Hepatocyte (in vitro differentiated cells): ENCODE results near the gene LDLRAD3. TPM values are rescaled to one million over a fixed set of nuclear protein-coding genes. Genes with fewer than 3 reads are reported as not detected.
A peak's percentile ranks its signal among the peaks of the same experiment; 100 is the strongest.

Experiments
- DNase-seq: peaks from one replicate; pipeline ENCODE4 v3.0.0-alpha.2; 2016; ENCODE audit warnings: low spot score
- H2AFZ ChIP-seq: fragments of 200-600 bp; sonication (generic); 2 replicates; pipeline ENCODE4 v1.6.0; 2016; ENCODE audit warnings: antibody characterized with exemption, mild to moderate bottlenecking
- H3K27ac ChIP-seq: fragments of 200-600 bp; sonication (generic); 2 replicates; pipeline ENCODE4 v1.5.1; 2016; ENCODE audit warnings: mild to moderate bottlenecking
- H3K27me3 ChIP-seq: fragments of 200-600 bp; sonication (generic); 2 replicates; pipeline ENCODE4 v1.6.1; 2016
- H3K36me3 ChIP-seq: fragments of 200-600 bp; sonication (generic); replicated peaks from 2 replicates; pipeline ENCODE4 v1.5.1; 2016; ENCODE audit warnings: low read depth; ENCODE audit not compliant: insufficient read depth
- H3K4me1 ChIP-seq: fragments of 200-600 bp; sonication (generic); 2 replicates; pipeline ENCODE4 v1.5.1; 2016; ENCODE audit warnings: mild to moderate bottlenecking, moderate library complexity; ENCODE audit not compliant: insufficient read depth
- H3K4me2 ChIP-seq: fragments of 200-600 bp; sonication (generic); 2 replicates; pipeline ENCODE4 v1.6.0; 2016
- H3K4me3 ChIP-seq: fragments of 200-600 bp; sonication (generic); 2 replicates; pipeline ENCODE4 v1.5.1; 2016; ENCODE audit warnings: mild to moderate bottlenecking
- H3K79me2 ChIP-seq: fragments of 200-600 bp; sonication (generic); 2 replicates; pipeline ENCODE4 v1.6.0; 2017; ENCODE audit warnings: mild to moderate bottlenecking
- H3K9me2 ChIP-seq: fragments of 200-600 bp; sonication (generic); replicated peaks from 2 replicates; pipeline ENCODE4 v1.6.0; 2017; ENCODE audit warnings: mild to moderate bottlenecking; ENCODE audit not compliant: insufficient read depth
- H3K9me3 ChIP-seq: fragments of 200-600 bp; sonication (generic); 2 replicates; pipeline ENCODE4 v1.5.1; 2016; ENCODE audit warnings: low read depth, mild to moderate bottlenecking
- H4K20me1 ChIP-seq: fragments of 200-600 bp; sonication (generic); 2 replicates; pipeline ENCODE4 v1.6.0; 2016; ENCODE audit warnings: mild to moderate bottlenecking; ENCODE audit not compliant: insufficient read depth, poor library complexity, severe bottlenecking
- EZH2 ChIP-seq: fragments of 200-600 bp; sonication (generic); IDR thresholded peaks from 2 replicates; pipeline ENCODE4 v1.6.1; 2016; ENCODE audit warnings: antibody characterized with exemption, mild to moderate bottlenecking, borderline replicate concordance
- EZH2phosphoT487 ChIP-seq: fragments of 200-600 bp; sonication (generic); IDR thresholded peaks from one replicate; pipeline ENCODE4 v1.6.1; 2018; ENCODE audit warnings: antibody characterized with exemption, mild to moderate bottlenecking, low read depth, moderate library complexity; ENCODE audit not compliant: unreplicated experiment, severe bottlenecking
- WGBS: methylation state at CpG from one replicate; pipeline ENCODE4 v1.1.6; 2016; ENCODE audit warnings: low lambda C conversion rate; ENCODE audit errors: missing lambda C conversion rate; 5-methylcytosine and 5-hydroxymethylcytosine counted together
- polyA plus RNA-seq: library from polyadenylated mRNA; unstranded; fragments of >200 nt; fragmentation: Nextera tagmentation; extraction: Ambion mirVana; gene quantifications from 2 replicates; pipeline ENCODE4 v1.2.1, GENCODE V29; 2016
- total RNA-seq: library from RNA; depleted of rRNA; stranded (reverse); fragments of >200 nt; gene quantifications from 2 replicates; pipeline ENCODE4 v1.2.3, GENCODE V29; 2014
- TF ChIP-seq, protein P1 (sequence below): fragments of 200-600 bp; sonication (generic); IDR thresholded peaks from 2 replicates; pipeline ENCODE4 v1.5.1; 2016; ENCODE audit warnings: antibody characterized with exemption, mild to moderate bottlenecking; ENCODE audit not compliant: poor library complexity

The LDLRAD3 gene
- total and polyA plus RNA-seq, 2 experiments from 2014 or later: 12.2 TPM

DNA sequence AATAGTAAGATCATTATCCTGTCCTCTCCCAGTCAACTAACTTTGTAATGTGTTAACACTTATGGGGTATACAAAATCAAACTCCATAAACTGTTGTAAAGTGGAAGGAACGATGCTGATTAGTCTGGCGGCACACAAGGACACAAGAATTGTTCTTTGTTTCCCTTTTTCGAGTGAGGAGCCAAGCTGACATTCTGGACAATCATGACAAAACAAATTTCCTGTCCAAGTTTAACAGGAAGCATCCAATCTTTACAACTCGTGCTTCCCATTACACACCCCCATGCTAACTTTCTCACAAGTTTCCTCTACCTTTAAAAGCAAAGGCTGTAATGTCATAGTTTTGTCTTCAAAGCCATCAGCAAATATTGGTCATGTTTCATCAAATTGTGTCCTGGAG, 20.4 kb upstream of the LDLRAD3 start:
- Histone ChIP-seq H2AFZ (no peak overlapping the region), H3K4me1 (no peaks in the 10 kb centered on the region), H3K27me3 (no peaks in the 10 kb centered on the region), H3K9me3 (no peaks in the 10 kb centered on the region), H3K9me2 (no peaks in the 10 kb centered on the region), H4K20me1 (no peaks in the 10 kb centered on the region), H3K4me2 (no peak overlapping the region), H3K79me2 (no peaks in the 10 kb centered on the region), H3K27ac (no peak overlapping the region), H3K36me3 (no peaks in the 10 kb centered on the region), H3K4me3 (no peak overlapping the region)
- TF ChIP-seq EZH2phosphoT487 (no peak), EZH2 (no peak)
- TF ChIP-seq, protein P1, sequence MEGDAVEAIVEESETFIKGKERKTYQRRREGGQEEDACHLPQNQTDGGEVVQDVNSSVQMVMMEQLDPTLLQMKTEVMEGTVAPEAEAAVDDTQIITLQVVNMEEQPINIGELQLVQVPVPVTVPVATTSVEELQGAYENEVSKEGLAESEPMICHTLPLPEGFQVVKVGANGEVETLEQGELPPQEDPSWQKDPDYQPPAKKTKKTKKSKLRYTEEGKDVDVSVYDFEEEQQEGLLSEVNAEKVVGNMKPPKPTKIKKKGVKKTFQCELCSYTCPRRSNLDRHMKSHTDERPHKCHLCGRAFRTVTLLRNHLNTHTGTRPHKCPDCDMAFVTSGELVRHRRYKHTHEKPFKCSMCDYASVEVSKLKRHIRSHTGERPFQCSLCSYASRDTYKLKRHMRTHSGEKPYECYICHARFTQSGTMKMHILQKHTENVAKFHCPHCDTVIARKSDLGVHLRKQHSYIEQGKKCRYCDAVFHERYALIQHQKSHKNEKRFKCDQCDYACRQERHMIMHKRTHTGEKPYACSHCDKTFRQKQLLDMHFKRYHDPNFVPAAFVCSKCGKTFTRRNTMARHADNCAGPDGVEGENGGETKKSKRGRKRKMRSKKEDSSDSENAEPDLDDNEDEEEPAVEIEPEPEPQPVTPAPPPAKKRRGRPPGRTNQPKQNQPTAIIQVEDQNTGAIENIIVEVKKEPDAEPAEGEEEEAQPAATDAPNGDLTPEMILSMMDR: no peak
- 58% methylated on average over 4 of the region's 4 CpGs for WGBS
- no peak for DNase-seq

- no peak for DNase-seq
Observed at GRCh38 chr11:35924811-35925210, 19.1 kb upstream of the LDLRAD3 start.

DNA sequence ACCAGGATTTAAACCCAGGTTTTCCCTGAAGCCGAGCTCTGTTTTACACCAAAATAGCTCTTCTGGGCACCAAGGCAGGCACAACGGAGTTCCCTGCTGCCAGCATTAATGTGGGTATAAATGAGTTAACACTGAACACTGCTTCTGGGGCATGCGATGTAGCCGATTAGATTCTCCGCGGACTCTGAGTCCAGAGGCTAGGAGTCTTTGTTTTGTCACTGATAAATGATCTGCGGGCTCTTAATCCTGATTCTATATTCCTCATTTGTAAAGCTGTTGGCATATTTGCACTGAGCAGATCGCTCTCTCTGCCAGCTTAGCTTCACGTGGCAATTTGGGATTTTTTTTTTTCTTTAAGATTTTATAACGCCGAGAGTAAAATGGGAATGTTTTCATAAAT, 16.8 kb upstream of the LDLRAD3 start:
- Histone ChIP-seq H2AFZ (no peak overlapping the region), H3K4me1 (no peaks in the 10 kb centered on the region), H3K4me2 (peak overlapping the region; percentile 40), H3K27ac (no peak overlapping the region), H3K4me3 (no peak overlapping the region), H4K20me1 (no peaks in the 10 kb centered on the region), H3K9me2 (no peaks in the 10 kb centered on the region), H3K9me3 (no peaks in the 10 kb centered on the region), H3K79me2 (no peaks in the 10 kb centered on the region), H3K27me3 (no peaks in the 10 kb centered on the region), H3K36me3 (no peaks in the 10 kb centered on the region)
- 37% methylated on average over 11 of the region's 11 CpGs for WGBS
- no peak for TF ChIP-seq EZH2
- no peak for TF ChIP-seq EZH2phosphoT487
- TF ChIP-seq, protein P1: no peak
- no peak for DNase-seq

More at GRCh38 chr11:35924811-35925210, 19.1 kb upstream of the LDLRAD3 start:
- Histone ChIP-seq H3K36me3 (no peaks in the 10 kb centered on the region), H3K4me2 (no peak overlapping the region), H3K27me3 (no peaks in the 10 kb centered on the region), H3K9me2 (no peaks in the 10 kb centered on the region), H3K27ac (no peak overlapping the region), H3K79me2 (no peaks in the 10 kb centered on the region), H4K20me1 (no peaks in the 10 kb centered on the region), H3K9me3 (no peaks in the 10 kb centered on the region), H2AFZ (no peak overlapping the region), H3K4me3 (no peak overlapping the region), H3K4me1 (no peaks in the 10 kb centered on the region)
- 97% methylated on average over 1 of the region's 1 CpG for WGBS
- no peak for TF ChIP-seq EZH2phosphoT487
- no peak for TF ChIP-seq EZH2
- TF ChIP-seq, protein P1: no peak

DNA sequence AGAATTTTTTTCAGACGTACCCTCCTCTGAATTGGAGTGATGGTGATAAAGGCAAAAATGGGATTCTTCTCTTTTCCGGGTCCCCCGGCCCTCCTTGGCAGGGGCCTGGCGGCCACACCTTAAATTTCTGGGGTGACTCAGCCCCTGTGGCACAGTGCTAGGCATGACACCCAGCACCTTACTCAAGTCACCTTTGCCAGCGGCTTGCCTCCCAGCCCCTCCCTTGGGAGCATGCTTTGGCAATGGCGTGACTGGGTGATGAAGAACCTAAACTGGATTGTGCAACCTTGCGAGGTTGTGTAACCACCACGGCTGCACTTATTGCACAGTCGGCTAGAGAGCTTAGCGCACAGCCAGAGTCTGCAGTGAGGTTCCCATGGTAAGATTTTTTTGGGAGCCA, 16.2 kb upstream of the LDLRAD3 start:
- Histone ChIP-seq H3K9me3 (no peaks in the 10 kb centered on the region), H3K4me2 (peak overlapping the region; percentile 40), H3K4me3 (no peak overlapping the region), H3K36me3 (no peaks in the 10 kb centered on the region), H3K79me2 (no peaks in the 10 kb centered on the region), H3K9me2 (no peaks in the 10 kb centered on the region), H3K27ac (no peak overlapping the region), H2AFZ (no peak overlapping the region), H3K4me1 (no peaks in the 10 kb centered on the region), H4K20me1 (no peaks in the 10 kb centered on the region), H3K27me3 (no peaks in the 10 kb centered on the region)
- TF ChIP-seq, protein P1: no peak
- TF ChIP-seq EZH2 (no peak), EZH2phosphoT487 (no peak)
- WGBS: 68% methylated on average over 10 of the region's 10 CpGs
- DNase-seq: peak; percentile 60
